Hematopoietic multipotent progenitor cell treated with erythropoietin and hydrocortisone succinate and interleukin-3 and kit ligand, for 8 days (in vitro differentiated cells): ENCODE results near the gene ERV3-1.
"Not testable (repeated sequence)": the region's sequence is repeated elsewhere in the genome, so short reads cannot be mapped to it uniquely, and the experiment has no call there.

ENCODE experiments used
- DNase-seq: peaks from one replicate; pipeline ENCODE4 v3.0.0-alpha.2; 2015

The ERV3-1 gene

DNA sequence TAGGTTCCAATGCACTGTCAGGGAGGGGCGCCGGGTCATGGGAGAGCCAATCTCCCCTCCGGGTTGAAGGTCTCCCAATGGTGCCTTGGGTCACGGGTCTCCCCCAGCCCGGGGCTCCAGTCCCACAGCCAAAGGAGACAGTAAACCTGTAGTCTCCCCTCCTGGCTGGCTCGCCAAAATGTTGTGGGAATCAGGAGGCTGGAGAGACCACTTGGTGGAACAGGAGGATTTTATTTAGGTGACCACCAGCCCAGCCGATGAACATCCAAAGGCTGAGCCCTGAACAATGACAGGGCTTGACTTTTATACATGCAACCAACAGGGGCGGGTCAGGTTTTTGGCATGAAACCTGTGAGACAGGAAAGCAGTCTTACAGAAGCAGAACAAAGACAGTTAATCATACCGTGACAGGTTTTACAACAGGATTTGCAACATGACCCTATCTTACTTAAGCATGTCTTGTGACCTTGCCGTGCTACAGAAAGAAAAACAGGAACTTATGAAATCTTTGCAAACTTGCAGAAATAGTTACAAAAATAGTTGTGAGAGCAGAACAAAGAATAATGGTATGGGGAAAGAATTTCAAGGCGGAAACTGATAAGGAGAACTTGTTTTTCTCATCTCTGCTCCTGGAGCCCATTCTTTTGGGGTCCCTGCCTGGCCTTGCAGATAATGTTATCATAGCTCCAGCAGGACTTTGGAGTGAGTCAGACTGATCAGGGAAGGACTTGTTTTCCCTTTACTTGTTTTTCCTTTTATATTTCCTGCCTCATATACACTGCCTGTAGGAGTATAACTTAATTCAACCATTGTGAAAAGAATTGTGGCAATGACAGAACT, 7.1 kb downstream of the ERV3-1 start:
- peak; percentile 91 for DNase-seq

DNA sequence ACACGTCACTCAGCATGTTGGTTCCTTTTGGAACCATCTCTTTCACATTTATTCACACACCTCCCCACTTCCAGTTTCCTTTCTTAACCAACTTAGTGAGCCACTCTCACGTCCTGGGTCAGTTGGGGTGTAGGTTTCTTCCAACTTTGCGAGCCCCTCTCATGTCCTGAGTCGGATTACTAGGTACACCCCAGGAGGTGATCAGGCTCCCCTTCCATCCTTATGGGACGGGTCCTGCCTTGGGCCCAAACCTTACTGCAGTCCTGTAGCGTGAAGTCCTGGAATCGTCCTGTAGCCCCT, 7.7 kb downstream of the ERV3-1 start:
- DNase-seq, result no peak

DNA sequence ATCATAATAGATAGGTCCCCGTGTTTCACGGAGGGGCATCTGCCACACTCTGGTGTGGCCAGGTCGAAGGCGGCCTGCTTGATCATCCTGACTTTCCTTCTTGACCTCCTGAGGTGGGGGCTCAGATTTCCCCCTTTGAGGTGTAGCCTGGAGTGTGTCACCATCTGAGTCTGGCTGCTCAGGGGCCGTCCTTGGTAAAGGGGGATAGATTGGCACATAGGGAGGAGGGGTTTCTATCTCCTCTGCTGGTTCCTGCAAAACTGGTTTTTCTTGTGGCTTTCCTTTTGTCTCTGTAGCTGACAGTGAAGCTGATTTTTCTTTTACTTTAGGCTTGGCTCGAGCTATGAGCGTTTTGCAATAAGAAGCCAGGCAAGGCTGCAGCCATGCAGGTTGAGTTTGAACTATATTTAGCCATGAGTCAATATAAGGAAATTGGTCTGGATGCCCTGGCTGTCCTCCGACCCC, 8.5 kb downstream of the ERV3-1 start:
- DNase-seq, result no peak

DNA sequence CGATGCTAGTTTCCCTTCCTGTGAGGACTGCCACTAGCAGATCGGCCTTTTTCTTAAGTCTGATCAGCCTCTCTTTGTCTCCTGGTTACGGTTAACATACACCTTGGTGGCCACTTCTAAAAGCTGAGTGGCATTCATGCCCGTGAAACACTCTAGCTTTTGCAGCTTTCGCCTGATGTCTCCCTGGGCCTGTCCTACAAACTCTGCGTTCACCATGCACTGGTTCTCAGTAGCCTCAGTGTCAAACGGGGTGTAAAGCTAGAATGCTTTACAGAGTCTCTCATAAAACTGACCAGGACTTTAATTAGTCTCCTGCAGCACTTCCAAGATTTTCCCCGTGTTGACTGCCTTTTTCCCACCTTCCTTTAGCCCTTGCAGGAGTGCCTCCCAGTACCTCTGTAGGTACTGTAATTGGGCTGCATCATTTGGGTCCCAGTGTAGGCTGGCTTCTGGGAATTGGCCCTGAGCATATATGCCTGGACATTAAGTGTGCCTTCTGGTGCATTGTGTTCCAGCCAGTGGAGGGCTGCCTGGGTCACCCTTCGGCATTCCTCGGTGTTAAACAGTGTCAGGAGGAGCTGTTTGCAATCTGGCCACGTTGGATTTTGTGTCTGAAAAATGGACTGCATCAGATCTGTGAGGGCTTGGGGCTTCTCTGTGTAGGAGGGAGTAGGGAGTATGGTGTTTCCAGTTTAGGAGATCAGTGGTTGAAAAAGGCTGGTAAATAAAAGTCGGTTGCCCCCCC, 9.2 kb downstream of the ERV3-1 start:
- DNase-seq, result no peak

DNA sequence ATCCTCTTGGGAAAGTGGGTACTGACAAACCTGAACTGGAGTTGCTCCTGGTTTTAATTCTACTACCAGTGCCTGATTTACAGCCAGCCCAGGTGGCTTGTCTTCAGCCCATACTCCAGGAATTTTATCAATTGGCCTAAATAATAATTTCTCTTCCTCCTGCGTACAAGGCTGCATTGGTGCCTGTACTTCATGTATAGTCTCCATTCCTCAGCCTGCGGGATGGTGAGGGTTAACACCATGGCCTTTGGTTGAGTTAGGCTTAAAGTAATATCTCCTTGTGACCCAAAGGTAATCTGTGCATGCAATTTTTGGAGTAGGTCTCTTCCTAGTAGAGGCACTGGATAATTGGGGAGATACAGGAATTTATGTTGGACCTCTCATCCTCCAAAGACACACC, 10.2 kb downstream of the ERV3-1 start:
- DNase-seq, result no peak

DNA sequence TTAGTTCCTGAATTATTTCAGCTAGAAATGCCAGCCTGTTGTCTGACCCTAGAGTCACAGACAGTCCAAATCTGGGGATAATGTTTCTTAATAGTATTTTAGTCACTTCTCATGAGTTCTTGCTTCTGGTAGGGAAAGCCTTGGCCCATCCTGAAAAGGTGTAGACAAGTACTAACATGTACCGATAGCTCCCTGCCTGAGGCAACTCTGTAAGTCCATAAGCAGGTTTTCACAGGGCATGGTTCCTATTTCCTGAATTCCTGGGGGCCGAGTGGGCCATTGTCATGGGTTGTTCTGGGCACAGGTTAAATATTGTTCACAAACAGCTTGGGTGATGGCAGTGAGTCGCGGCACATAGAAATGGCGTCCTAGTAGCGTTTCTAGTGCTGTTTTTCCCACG, 12.6 kb downstream of the ERV3-1 start:
- DNase-seq, result no peak

DNA sequence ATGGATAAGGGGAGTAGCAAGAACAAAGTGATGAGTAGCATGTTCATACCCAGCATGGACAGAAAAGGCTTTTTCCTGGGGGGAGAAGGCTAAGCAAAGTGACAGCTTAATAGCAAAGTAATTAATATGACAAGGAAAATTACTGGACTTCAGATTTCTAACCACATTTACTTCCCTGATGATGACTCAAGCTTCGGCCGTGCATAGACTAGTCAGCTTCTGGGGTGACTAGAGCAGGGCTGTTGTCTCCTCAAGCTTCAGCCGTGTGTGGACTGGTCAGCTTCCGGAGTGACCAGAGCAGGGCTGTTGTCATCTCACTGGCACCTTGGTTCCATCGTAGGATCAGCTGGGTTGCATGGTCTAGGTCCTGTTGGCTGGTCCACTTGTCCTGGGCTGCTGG, 13.5 kb downstream of the ERV3-1 start:
- no peak for DNase-seq

DNA sequence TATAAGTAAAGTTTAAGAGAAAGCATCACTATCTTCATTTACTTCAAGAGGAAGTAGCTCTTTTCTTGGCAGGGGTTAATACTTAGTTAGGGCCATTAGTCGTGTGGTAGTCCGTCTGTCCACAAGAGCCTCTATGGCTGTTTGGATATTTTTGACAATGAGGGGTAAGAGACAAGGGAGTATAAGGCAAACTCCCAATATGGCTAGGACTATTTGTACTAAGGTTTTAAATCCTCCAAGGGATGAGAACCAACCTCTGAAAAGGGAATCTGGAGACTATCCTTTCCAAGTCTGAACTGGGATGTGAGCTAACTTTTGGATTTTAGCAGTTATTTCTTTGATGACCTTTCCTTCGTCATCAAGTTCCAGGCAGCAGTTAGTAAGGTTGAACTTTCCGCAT, 15.6 kb downstream of the ERV3-1 start, which contains the start of gene ZNF117:
TSS of gene ZNF117 (minus strand) at position 101 of the 400 bp plus-strand sequence.
- no peak for DNase-seq

DNA sequence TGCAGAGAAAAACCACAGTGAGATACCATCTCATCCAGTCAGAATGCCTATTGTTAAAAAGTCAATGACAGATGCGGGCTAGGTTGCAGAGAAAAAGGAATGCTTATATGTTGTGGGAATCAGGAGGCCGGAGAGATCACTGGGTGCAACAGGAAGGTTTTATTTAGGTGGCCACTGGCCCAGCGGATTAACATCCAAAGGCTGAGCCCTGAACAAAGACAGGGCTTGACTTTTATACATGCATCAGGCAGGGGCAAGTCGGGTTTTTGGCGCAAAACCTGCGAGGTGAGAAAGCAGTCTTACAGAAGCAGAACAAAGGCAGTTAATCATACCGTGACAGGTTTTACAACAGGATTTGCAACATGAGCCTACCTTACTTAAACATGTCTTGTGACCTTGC, 16.3 kb downstream of the ERV3-1 start:
- no peak for DNase-seq

DNA sequence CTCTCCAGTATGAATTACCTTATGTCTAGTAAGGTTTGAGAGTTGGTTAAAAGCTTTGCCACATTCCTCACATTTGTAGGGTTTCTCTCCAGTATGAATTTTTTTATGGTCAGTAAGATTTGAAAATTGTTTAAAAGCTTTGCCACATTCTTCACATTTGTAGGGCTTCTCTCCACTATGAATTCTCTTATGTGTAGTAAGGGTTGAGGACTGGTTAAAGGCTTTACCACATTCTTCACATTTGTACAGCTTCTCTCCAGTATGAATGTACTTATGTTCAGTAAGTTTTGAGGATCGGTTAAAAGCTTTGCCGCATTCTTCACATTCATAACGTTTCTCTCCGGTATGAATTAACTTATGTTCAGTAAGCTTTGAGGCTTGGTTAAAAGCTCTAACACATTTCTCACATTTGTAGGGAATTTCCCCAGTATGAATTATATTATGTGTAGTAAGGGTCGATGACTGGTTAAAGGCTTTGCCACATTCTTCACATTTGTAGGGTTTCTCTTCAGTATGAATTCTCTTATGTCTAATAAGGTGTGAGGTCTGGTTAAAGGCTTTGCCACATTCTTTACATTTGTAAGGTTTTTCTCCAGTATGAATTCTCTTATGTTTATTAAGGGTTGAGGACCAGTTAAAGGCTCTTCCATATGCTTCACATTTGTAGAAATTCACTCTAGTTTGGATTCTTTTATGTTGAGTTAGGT, 27.8 kb downstream of the ERV3-1 start:
- DNase-seq, result no peak

DNA sequence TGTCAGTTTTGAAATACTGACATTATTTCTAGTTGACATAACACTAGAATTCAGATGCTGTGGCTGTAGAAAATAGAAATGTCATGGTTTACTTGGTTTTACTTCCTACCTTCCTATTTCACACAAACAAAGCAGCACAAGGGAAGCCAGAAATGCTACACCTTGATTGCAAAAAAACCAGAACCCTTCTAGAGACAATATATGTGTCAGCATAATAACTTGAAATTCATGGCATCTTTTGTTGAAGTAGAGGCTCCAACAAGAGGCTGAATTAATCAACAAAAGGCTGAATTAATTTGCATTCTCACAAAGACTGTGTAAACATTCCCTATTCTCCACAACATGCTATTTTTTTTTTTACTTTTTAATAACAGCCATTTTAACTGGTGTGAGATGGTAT, 40.9 kb downstream of the ERV3-1 start:
- no peak for DNase-seq

DNA sequence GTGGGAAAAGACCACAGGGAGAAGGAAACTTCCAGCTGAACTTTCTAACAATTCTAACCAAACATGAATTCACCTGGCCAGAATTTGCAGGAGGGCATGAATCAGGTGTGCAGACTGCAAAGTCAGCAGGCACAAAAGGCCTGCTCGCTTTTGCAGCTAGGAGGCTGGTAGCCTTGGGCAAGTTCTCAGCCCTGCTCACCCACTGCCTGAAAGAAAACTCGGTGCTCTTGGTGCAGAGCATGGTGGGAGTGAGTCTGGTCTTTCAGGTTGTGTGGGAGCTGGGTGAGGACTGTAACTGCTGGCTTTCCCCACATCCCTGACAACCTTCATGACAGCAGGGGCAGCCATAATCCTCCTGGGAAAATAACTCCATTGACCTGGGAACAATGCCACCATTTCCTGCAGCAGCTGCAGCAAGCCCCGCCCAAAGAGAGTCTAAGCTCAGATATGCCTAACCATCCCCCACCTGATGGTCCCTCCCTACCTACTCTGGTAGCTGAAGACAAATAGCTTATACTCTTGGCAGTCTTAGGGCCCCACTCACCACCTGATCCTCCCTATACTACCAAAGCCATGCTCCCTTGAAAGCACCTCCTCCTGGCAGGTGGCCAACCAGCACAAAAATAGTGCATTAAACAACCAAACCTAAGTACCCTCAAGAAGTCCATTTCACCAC, 47.3 kb downstream of the ERV3-1 start:
- no peak for DNase-seq

DNA sequence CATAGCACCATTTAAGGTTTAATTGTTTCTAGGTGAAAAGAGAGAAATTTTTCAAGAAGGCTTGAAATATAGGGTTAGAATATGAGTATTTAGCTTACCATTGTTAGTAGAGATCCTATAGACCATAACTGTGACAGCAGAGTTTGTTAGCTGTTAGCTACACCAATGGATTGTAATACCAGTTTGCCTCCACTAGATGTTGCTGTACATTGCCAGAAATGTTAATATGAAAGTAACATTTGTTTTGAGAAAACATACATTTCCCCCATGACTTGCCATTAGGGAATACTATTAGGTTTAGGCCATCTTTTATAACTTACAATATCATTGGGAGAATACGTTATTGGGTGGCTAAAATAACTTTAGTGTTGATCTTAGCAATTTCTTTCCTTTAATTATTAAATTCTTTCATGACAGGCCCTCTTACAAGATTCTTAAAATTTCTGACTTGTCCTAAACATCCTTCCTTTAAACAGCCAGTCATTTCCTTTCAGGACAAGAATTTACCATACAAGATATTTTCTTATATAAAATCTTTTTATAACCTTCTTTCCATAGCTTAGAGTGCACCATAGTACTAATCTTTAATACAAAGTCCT, 55.1 kb downstream of the ERV3-1 start:
- peak; percentile 80 for DNase-seq

DNA sequence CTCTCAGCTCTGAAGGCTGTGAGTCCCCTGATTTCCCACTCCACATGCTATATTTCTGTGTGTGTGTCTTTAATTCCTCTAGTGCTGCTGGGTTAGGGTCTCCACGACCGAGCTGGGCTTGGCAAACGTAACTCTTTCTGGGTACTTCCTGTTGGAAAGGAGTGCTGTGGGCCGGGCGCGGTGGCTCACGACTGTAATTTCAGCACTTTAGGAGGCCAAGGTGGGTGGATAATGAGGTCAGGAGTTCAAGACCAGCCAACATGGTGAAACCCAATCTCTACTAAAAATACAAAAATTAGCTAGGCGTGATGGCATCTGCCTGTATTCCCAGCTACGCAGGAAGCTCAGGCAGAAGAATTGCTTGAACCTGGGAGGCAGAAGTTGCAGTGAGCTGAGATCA, 55.8 kb downstream of the ERV3-1 start:
- DNase-seq, result not testable (repeated sequence)

DNA sequence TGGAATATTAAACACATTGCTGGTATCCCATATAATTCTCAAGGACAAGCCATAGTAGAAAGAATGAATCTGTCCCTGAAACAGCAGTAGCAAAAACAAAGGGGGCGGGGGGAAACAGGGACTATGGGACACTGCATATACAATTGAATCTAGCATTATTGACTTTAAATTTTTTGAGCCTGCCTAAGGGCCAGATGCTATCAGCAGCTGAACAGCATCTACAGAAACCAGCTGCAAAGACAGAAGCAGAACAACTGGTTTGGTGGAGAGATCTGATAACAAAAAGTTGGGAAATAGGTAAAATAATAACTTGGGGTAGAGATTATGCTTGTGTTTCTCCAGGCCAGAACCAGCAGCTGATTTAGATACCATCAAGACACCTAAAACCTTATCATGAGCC, 57.7 kb downstream of the ERV3-1 start:
- not testable (repeated sequence) for DNase-seq

DNA sequence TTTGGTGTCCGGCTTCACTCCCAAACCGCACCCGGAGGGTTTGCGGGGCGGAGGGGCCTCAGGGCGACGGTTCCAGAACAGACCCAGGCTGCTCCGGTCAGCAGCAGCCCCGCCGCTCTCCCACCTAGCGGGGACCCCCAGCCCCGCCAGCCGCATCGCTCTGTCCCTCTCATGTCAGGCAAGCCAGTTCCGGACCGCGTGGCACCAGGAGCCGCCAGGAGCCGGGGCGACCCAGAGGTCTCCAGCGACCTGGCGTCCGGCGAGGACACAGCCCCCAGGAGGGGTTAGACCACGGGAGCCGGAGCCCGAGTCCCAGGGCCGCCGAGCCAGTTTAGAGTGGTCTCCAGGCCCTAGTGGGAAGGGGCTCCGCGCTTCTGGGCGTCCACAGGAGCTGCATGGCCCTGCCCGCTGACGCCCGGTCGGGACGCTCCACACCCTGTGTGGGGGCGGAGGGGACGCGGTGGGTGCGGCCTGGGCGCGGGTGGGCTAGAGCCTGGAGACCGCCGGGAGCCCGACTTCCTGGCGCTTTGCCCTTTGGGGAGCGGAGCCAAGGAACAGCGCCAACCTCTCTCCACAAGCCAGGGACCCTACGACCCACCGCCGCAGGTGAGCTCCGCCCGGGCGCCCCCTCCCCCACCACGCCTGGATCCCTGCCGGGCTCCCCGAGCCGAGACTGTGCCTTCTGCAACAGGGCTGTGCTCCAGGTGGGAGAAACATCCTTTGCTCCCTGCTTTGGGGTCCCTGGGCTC, 59.1 kb downstream of the ERV3-1 start:
- DNase-seq, result peak; percentile 43

DNA sequence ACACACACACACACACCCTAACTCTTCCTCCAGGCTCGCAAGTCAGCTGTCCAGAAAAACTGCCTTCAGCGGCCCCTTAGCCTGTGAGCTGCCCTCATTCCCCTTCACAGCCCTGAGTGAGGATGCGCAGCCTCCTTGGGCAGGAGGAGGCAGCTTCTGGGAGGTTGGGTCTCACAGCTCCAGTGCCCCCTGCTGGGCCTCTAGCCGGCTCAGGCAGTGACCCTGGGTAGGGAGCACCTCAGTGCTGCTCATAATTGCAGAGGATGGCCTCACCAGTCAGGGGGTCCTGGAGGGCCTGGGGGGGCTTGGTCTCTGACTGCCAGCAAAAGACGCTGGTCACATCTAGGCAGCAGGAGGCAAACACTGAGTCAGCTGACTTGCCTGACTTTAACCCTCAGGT, 59.7 kb downstream of the ERV3-1 start:
- DNase-seq, result peak; percentile 69

DNA sequence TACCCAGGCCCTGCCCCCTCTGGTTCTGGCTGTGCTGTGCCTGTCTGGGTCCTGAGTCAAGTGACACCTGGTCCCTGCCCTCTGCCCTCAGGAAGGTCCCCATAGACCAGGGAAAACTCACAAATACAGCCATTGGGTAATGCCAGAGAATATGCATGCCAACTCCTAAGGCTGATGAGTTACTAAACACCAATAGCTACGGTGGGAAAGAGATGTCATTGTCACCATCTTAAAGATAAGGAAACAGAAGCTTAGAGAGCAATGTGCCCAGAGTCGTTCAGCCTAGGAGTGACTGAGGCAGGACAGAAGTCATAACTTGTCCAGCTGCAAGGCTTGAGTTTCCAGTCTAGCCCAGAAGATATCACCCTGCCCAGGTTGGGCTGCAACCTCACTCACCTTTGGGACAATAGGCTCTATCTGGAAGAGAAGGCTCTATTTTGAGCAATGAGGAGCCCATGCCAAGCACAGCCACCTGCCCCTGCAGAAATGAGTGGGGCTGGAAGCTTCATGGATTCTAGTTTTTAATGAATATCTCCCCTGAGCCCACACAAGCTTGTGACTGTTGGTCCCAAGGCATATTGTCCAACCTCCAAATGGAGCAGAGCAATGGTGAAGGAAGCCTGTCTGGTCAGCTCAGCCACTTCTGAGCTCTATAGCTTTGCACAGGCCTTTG, 60.8 kb downstream of the ERV3-1 start:
- peak; percentile 74 for DNase-seq

DNA sequence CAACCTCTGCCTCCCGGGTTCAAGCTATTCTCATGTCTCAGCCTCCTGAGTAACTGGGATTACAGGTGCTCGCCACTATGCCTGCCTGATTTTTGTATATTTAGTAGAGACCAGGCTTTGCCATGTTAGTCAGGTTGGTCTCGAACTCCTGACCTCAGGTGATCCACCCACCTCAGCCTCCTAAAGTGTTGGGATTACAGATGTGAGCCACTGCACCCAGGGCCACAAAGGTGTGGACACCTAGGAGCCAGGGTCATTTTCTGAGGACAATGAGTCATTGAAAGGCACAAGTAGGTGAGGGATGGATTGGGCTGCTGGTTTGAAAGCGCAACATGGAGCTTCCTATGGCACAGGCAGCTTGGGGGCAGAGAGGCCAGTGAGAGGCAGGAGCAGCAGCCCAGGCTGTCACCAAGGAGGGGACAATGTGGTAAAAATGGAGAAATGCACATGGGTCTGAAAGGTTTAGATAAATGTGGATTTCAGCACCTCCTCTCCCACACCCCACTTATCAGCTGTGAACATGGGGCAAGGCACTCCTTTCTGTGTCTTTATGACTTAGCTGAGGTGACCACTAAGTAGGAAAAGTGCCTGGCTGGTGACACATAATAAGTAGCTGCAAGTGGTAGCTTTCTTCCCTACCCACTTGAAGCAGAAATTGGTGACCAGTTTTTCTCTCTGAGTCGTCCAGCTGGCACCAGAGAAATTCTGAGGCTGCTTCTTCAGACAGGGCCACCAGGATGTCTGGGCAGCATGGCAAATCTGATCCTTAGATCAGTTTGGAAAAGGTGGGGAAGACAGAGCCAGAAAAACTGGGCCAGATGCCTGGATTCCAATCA, 61.6 kb downstream of the ERV3-1 start:
- peak; percentile 97 for DNase-seq
